Lower leg skin (tissue), 3 donors: Measurements from ENCODE around the gene DHRS13.

Experiments used
- CTCF ChIP-seq, 3 donors: fragments of 450-650 bp; IDR thresholded peaks; one replicate each; pipeline ENCODE4 v1.5.1; 2016; ENCODE audit warnings: antibody characterized with exemption in 3 of 3, mild to moderate bottlenecking in 3 of 3, moderate library complexity in 2 of 3
- POLR2A ChIP-seq, 2 donors: fragments of 450-650 bp; IDR thresholded peaks; one replicate each; pipeline ENCODE4 v1.6.1; 2016 to 2017; ENCODE audit warnings: antibody characterized with exemption in 2 of 2, mild to moderate bottlenecking in 1 of 2, moderate library complexity in 1 of 2

- no peak for TF ChIP-seq CTCF (IDR thresholded peaks at IDR 0.05)
- TF ChIP-seq POLR2A (IDR thresholded peaks at IDR 0.05): no peak
These were observed 35.7 kb upstream of the DHRS13 start for GRCh38 chr17:28938552-28938951.
